ENCODE measurements around the gene MRPS15.
"Not testable (repeated sequence)": the region's sequence is repeated elsewhere in the genome, so short reads cannot be mapped to it uniquely, and the experiment has no call there.

DNA sequence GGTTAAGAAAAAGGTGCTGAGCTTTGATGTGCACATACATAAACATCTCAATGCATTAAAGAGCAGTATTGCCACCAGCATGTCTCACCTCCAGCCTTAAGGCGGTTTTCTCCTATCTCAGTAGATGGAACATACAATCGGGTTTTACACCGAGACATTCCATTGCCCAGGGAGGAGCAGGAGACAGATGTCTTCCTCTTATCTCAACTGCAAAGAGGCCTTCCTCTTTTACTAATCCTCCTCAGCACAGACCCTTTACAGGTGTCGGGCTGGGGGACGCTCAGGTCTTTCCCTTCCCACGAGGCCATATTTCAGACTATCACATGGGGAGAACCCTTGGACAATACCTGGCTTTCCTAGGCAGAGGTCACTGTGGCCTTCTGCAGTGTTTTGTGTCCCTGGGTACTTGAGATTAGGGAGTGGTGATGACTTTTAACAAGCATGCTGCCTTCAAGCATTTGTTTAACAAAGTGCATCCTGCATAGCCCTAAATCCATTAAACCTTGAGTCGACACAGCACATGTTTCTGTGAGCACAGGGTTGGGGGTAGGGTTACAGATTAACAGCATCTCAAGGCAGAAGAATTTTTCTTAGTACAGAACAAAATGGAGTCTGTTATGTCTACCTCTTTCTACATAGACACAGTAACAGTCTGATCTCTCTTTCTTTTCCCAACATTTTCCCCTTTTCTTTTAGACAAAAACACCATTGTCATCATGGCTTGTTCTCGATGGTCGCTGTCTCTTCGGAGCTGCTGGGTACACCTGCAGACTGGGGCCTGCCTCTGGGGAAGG is 25.3 kb upstream of the MRPS15 start:
- TF ChIP-seq, protein P1, sequence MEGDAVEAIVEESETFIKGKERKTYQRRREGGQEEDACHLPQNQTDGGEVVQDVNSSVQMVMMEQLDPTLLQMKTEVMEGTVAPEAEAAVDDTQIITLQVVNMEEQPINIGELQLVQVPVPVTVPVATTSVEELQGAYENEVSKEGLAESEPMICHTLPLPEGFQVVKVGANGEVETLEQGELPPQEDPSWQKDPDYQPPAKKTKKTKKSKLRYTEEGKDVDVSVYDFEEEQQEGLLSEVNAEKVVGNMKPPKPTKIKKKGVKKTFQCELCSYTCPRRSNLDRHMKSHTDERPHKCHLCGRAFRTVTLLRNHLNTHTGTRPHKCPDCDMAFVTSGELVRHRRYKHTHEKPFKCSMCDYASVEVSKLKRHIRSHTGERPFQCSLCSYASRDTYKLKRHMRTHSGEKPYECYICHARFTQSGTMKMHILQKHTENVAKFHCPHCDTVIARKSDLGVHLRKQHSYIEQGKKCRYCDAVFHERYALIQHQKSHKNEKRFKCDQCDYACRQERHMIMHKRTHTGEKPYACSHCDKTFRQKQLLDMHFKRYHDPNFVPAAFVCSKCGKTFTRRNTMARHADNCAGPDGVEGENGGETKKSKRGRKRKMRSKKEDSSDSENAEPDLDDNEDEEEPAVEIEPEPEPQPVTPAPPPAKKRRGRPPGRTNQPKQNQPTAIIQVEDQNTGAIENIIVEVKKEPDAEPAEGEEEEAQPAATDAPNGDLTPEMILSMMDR (IDR thresholded peaks at IDR 0.05) = not testable (repeated sequence)
- TF ChIP-seq POLR2A (IDR thresholded peaks at IDR 0.05) = not testable (repeated sequence)
